Measurements from ENCODE around the gene PDE6C. TPM values are rescaled to one million over a fixed set of nuclear protein-coding genes. Genes with fewer than 3 reads are reported as not detected.

Gene PDE6C
- total RNA-seq, 1 experiment from 2014 or later, result not detected

- no peak for DNase-seq (ENCODE audit: low spot score)
Measured at GRCh38 chr10:93594518-93594917, 17.8 kb upstream of the PDE6C start.

- no peak for DNase-seq (ENCODE audit: low spot score)
Measured at GRCh38 chr10:93595378-93596161, 16.8 kb upstream of the PDE6C start.

- DNase-seq (ENCODE audit: low spot score), result no peak
Measured at GRCh38 chr10:93596539-93596938, 15.8 kb upstream of the PDE6C start.

- DNase-seq (ENCODE audit: low spot score), result no peak
Measured at GRCh38 chr10:93597075-93597599, 15.2 kb upstream of the PDE6C start.

- DNase-seq (ENCODE audit: low spot score), result no peak
Measured at GRCh38 chr10:93598157-93598556, 14.2 kb upstream of the PDE6C start.

- no peak for DNase-seq (ENCODE audit: low spot score)
Measured at GRCh38 chr10:93599335-93599734, 13.0 kb upstream of the PDE6C start.

GRCh38 chr10:93599778-93600177 lies 12.6 kb upstream of the PDE6C start:
- DNase-seq (ENCODE audit: low spot score), result no peak

- no peak for DNase-seq (ENCODE audit: low spot score)
Measured at GRCh38 chr10:93600446-93601145, 11.7 kb upstream of the PDE6C start.

- DNase-seq (ENCODE audit: low spot score), result no peak
Measured at GRCh38 chr10:93601146-93601773, 11.1 kb upstream of the PDE6C start, which contains the start of gene RBP4. Gene RBP4 (minus strand): TSS chr10:93601235. CDS start chr10:93601028, 207 bp downstream.

- no peak for DNase-seq (ENCODE audit: low spot score)
Measured at GRCh38 chr10:93601774-93602162, 10.6 kb upstream of the PDE6C start.

GRCh38 chr10:93603023-93603422 lies 9.3 kb upstream of the PDE6C start:
- no peak for DNase-seq (ENCODE audit: low spot score)

- DNase-seq (ENCODE audit: low spot score), result no peak
Measured at GRCh38 chr10:93604146-93604545, 8.2 kb upstream of the PDE6C start.

GRCh38 chr10:93608421-93608820 lies 3.9 kb upstream of the PDE6C start:
- DNase-seq (ENCODE audit: low spot score), result no peak

GRCh38 chr10:93613126-93613525 lies 789 bp downstream of the PDE6C start:
- no peak for DNase-seq (ENCODE audit: low spot score)

GRCh38 chr10:93614101-93614825 lies 1.9 kb downstream of the PDE6C start:
- DNase-seq (ENCODE audit: low spot score), result no peak

- no peak for DNase-seq (ENCODE audit: low spot score)
Measured at GRCh38 chr10:93615576-93616235, 3.4 kb downstream of the PDE6C start.

- DNase-seq (ENCODE audit: low spot score), result no peak
Measured at GRCh38 chr10:93620925-93621324, 8.6 kb downstream of the PDE6C start.

- DNase-seq (ENCODE audit: low spot score), result no peak
Measured at GRCh38 chr10:93622942-93623341, 10.6 kb downstream of the PDE6C start.

GRCh38 chr10:93628858-93629257 lies 16.5 kb downstream of the PDE6C start:
- no peak for DNase-seq (ENCODE audit: low spot score)

GRCh38 chr10:93629647-93630305 lies 17.4 kb downstream of the PDE6C start:
- no peak for DNase-seq (ENCODE audit: low spot score)

Data from H4 (cell line).